ENCODE data around the gene TM9SF1.

Gene TM9SF1

DNA sequence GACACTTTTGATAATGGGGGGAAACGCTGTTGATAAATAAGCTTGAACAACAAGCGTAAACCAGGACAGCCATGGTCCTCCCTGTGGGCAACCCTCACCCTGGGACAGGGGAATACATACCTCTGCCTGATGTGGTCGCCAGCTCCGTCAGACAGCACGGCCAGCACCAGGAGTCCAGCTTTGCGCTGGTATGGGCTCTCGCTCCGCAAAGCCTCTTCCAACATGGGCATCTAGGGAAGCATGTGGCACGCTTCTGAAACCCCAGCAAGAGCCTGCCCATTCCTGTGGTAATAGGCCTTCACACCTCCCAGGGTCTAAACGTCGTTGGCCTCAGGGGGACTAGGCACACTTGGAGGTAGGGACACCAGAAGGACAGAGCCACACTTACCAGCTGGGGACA lies 9.5 kb downstream of the TM9SF1 start:
- DNase-seq (ENCODE audit: low read depth) = no peak
- TF ChIP-seq, protein P1, sequence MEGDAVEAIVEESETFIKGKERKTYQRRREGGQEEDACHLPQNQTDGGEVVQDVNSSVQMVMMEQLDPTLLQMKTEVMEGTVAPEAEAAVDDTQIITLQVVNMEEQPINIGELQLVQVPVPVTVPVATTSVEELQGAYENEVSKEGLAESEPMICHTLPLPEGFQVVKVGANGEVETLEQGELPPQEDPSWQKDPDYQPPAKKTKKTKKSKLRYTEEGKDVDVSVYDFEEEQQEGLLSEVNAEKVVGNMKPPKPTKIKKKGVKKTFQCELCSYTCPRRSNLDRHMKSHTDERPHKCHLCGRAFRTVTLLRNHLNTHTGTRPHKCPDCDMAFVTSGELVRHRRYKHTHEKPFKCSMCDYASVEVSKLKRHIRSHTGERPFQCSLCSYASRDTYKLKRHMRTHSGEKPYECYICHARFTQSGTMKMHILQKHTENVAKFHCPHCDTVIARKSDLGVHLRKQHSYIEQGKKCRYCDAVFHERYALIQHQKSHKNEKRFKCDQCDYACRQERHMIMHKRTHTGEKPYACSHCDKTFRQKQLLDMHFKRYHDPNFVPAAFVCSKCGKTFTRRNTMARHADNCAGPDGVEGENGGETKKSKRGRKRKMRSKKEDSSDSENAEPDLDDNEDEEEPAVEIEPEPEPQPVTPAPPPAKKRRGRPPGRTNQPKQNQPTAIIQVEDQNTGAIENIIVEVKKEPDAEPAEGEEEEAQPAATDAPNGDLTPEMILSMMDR (conservative IDR thresholded peaks at IDR 0.05; ENCODE audit: low read depth, low read length) = no peak
- no peak overlapping the region for H3K4me3 ChIP-seq (ENCODE audit: low read depth, low read length)

GRCh38 chr14:24185026-24185425 lies 10.2 kb downstream of the TM9SF1 start:
- no peak overlapping the region for H3K4me3 ChIP-seq (ENCODE audit: low read depth, low read length)
- TF ChIP-seq, protein P1 (conservative IDR thresholded peaks at IDR 0.05; ENCODE audit: low read depth, low read length) = no peak
- DNase-seq (ENCODE audit: low read depth) = no peak

DNA sequence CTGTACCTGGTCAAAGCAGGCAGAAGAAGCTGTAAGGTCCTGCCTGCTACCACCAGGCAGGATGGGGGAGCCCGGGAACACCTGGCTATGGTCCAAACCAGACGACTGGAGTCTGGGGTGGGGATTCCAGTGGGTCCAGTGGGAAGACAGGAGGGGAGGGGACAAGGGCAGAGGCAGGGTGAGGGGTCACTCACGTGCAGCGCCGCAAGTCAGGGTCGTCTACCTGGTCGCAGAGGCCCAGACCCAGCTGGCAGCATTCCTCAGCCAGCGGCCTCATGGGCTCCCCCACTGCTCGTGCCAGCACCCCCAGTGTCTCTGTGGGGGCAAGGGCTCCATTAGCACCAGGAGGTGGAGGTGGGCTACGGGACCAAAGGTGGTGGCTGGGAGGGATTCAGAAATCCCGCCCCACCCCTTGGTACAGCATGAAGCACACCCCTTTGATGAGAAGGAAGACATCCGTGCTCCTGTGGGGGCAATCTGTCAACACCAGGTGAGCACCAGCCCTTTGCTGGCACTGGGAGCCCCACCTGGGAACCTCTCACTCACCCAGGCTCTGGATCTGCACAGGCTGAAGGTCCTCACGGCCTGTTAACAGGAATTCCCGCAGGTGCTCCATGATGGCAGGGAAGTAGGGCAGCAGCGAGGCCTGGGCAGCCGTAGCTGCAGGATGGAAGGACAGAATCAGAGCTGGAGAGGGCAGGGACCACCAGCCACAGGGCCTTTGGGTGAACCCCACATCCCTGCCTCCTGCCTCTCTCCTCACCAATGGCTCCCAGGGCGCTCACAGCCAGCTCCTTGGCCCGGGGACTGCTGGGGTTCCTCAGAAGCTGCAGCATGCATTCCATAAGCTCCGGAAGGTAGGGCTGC lies 10.9 kb downstream of the TM9SF1 start:
- no peak overlapping the region for H3K4me3 ChIP-seq (ENCODE audit: low read depth, low read length)
- TF ChIP-seq, protein P1 (conservative IDR thresholded peaks at IDR 0.05; ENCODE audit: low read depth, low read length) = no peak
- no peak for DNase-seq (ENCODE audit: low read depth)

DNA sequence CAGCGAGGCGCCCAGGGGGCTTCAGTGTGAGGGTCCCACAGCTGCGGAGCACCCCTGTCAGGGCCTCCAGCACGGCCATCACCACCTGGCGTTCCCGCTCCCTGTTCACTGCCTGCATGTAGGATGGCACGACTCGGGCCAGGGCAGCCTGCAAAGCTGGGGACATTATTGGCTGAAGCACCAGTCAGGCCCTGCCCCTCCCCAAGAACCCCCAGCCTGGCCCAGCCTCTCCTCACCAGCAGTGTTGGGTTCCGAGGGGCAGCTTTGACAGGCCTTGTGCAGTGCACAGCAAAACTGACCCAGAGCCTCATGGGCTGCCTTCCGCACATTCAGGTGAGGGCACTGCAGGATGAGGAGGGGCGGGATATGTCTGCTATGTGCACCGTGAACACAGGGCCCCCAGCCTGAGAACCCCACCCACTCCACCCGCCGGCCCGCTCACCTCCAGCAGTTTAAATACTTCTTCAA lies 12.2 kb downstream of the TM9SF1 start:
- no peak for DNase-seq (ENCODE audit: low read depth)
- no peak overlapping the region for H3K4me3 ChIP-seq (ENCODE audit: low read depth, low read length)
- TF ChIP-seq, protein P1 (conservative IDR thresholded peaks at IDR 0.05; ENCODE audit: low read depth, low read length) = no peak

GRCh38 chr14:24182110-24182882 lies 12.9 kb downstream of the TM9SF1 start:
- DNase-seq (ENCODE audit: low read depth) = no peak
- H3K4me3 ChIP-seq (ENCODE audit: low read depth, low read length) = no peak overlapping the region
- TF ChIP-seq, protein P1 (conservative IDR thresholded peaks at IDR 0.05; ENCODE audit: low read depth, low read length) = no peak

DNA sequence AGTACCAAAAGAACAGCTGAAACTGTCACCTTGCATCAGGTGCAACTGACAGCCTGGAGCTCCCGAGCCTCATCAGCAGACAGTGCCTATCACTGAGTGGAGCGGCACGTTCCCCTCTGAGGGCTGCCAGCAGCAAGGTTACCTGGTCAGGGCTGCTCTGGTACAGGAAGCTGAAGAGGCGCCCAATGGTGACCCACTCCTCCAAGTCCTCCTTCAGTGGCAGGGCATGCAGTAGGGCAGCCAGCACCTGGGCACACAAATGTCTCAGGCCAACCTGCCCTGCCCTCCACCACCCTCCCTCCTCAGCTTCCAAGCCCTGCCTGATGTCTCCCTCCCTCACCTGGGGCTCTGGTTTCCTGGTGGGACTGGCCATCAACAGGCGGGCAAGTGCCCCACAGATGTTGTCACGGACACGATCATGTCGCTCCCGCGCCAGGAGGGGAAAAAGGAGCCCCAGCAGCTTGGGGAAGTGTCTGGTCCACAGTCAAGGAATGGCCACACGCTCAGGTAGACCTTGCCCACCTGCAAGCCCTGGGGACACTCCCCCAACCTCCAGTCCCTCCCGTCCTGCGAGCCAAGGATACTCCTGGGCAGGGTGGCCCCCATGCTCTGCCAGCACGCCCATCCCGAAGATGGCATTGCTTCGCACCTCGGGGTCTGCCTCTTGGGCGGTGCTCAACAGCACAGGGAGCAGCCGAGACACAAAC lies 13.7 kb downstream of the TM9SF1 start:
- no peak for DNase-seq (ENCODE audit: low read depth)
- H3K4me3 ChIP-seq (ENCODE audit: low read depth, low read length) = no peak overlapping the region
- TF ChIP-seq, protein P1 (conservative IDR thresholded peaks at IDR 0.05; ENCODE audit: low read depth, low read length) = no peak
